Panc1 (cell line): ENCODE results near the gene GTF2H1.

Source experiments
- CTCF ChIP-seq: fragments of 450-650 bp; IDR thresholded peaks from 2 replicates; pipeline ENCODE4 v1.5.1; 2017; ENCODE audit warnings: mild to moderate bottlenecking
- POLR2AphosphoS5 ChIP-seq: IDR thresholded peaks from 2 replicates; pipeline ENCODE4 v1.6.1; 2012; ENCODE audit warnings: mild to moderate bottlenecking, low read depth, low read length, moderate library complexity
- REST ChIP-seq, 2 experiments: IDR thresholded peaks; 2 replicates each; pipeline ENCODE4 v1.6.1; 2011 to 2012; ENCODE audit warnings: low read depth in 2 of 2, control low read depth in 1 of 2, low read length in 1 of 2, mild to moderate bottlenecking in 1 of 2, moderate library complexity in 1 of 2; ENCODE audit not compliant: insufficient read depth in 1 of 2
- TCF7L2 ChIP-seq: IDR thresholded peaks from 2 replicates; pipeline ENCODE4 v1.6.1; 2011; ENCODE audit warnings: mild to moderate bottlenecking, low read depth, low read length, inconsistent platforms

GRCh38 chr11:18307461-18308139 lies 14.8 kb upstream of the GTF2H1 start:
- TF ChIP-seq CTCF = no peak
- no peak for TF ChIP-seq POLR2AphosphoS5
- TF ChIP-seq REST (IDR thresholded peaks at IDR 0.05; ENCODE audit: insufficient read depth in 1 of 2, low read depth in 2 of 2, low read length in 1 of 2) = no peak
- no peak for TF ChIP-seq TCF7L2
